ENCODE measurements around the gene B3GLCT. TPM values are rescaled to one million over a fixed set of nuclear protein-coding genes. Genes with fewer than 3 reads are reported as not detected.

Gene B3GLCT
- total RNA-seq, 1 experiment from 2014 or later: 8.2 TPM

- DNase-seq (ENCODE audit: low read depth): no peak
These were observed 150.8 kb downstream of the B3GLCT start for GRCh38 chr13:31350560-31350959.

GRCh38 chr13:31351376-31351775 is 151.6 kb downstream of the B3GLCT start:
- DNase-seq (ENCODE audit: low read depth): no peak

- no peak for DNase-seq (ENCODE audit: low read depth)
These were observed 152.7 kb downstream of the B3GLCT start for GRCh38 chr13:31352467-31352866.

- no peak for DNase-seq (ENCODE audit: low read depth)
These were observed 155.2 kb downstream of the B3GLCT start for GRCh38 chr13:31355001-31355400.

GRCh38 chr13:31356991-31357390 is 157.2 kb downstream of the B3GLCT start:
- no peak for DNase-seq (ENCODE audit: low read depth)

- DNase-seq (ENCODE audit: low read depth): no peak
These were observed 157.8 kb downstream of the B3GLCT start for GRCh38 chr13:31357581-31357980.

- no peak for DNase-seq (ENCODE audit: low read depth)
These were observed 161.9 kb downstream of the B3GLCT start for GRCh38 chr13:31361673-31362072.

- DNase-seq (ENCODE audit: low read depth): no peak
These were observed 165.9 kb downstream of the B3GLCT start for GRCh38 chr13:31365630-31366029.

GRCh38 chr13:31367410-31367809 is 167.6 kb downstream of the B3GLCT start:
- no peak for DNase-seq (ENCODE audit: low read depth)

GRCh38 chr13:31369213-31369612 is 169.4 kb downstream of the B3GLCT start:
- no peak for DNase-seq (ENCODE audit: low read depth)

GRCh38 chr13:31372454-31372853 is 172.7 kb downstream of the B3GLCT start:
- DNase-seq (ENCODE audit: low read depth): no peak

GRCh38 chr13:31374682-31375081 is 174.9 kb downstream of the B3GLCT start:
- no peak for DNase-seq (ENCODE audit: low read depth)

- DNase-seq (ENCODE audit: low read depth): no peak
These were observed 178.2 kb downstream of the B3GLCT start for GRCh38 chr13:31377946-31378345.

GRCh38 chr13:31380715-31381114 is 180.9 kb downstream of the B3GLCT start:
- DNase-seq (ENCODE audit: low read depth): no peak

Other genes with a start within 250 kb of the B3GLCT start
- gene HSPH1, start 38.1 kb upstream of the B3GLCT start, total RNA-seq (2014; rRNA removed; shearing (Covaris generic)): 100.0 and 105 TPM in 2 replicates

All from Daoy (cell line).